K562 (cell line): ENCODE results near the gene SHB. TPM values are rescaled to one million over a fixed set of nuclear protein-coding genes. Genes with fewer than 3 reads are reported as not detected.

Source experiments
- ATAC-seq: fragments of 200-7000 bp; cut with Tn5 transposase; 3 replicates; pipeline ENCODE4 v1.9.1; 2020; ENCODE audit warnings: moderate library complexity
- BruUV-seq: library from RNA; stranded (reverse); fragments of 400-500 nt; replicated peaks from 2 replicates; lab custom pipeline; 2021; lab: Mats Ljungman, UMichigan
- CTCF ChIA-PET: fragments of 300-600 bp; formaldehyde crosslinking; extraction: SDS; loops from one replicate; lab custom pipeline; 2021; ENCODE audit warnings: low intra/inter-chr PET ratio; lab: Yijun Ruan, JAX
- POLR2A ChIA-PET: fragments of 300-600, 350-650 bp; sonication (Branson Sonifier 250); formaldehyde crosslinking; extraction: SDS; loops from one replicate; lab custom pipeline; 2021; ENCODE audit warnings: antibody characterized with exemption, inconsistent platforms; lab: Yijun Ruan, JAX
- DNase-seq, 4 experiments: peaks; one replicate each; pipeline versions ENCODE4 v3.0.0 to v3.0.0-alpha.2; 2011 to 2018; ENCODE audit warnings: low spot score in 3 of 4, mixed read lengths in 3 of 4; ENCODE audit errors: extremely low read depth in 1 of 4
- FAIRE-seq: peaks from 2 replicates; lab custom pipeline; 2011; peaks lifted over from hg19 to GRCh38; lab: Jason Lieb, UNC
- H2AFZ ChIP-seq: 2 replicates; pipeline ENCODE4 v1.6.0; 2011; ENCODE audit warnings: low read depth, low read length, control low read depth, inconsistent platforms
- H3K27ac ChIP-seq: fragments of 200-600 bp; 3 replicates; pipeline ENCODE4 v1.8.0; 2011; ENCODE audit warnings: low read depth, mild to moderate bottlenecking, control low read depth, inconsistent platforms, low read length, moderate library complexity, mixed read lengths; ENCODE audit errors: extremely low read depth
- H3K27me3 ChIP-seq, 2 experiments: fragments of 300-600 bp in 1 of 2; 2 replicates in 1 of 2; 3 replicates in 1 of 2; pipeline versions ENCODE4 v1.6.0 to v1.8.0; 2011; ENCODE audit warnings: inconsistent platforms in 2 of 2, low read length in 2 of 2, mild to moderate bottlenecking in 1 of 2, mixed read lengths in 1 of 2, moderate library complexity in 1 of 2; ENCODE audit not compliant: control insufficient read depth in 2 of 2, insufficient read depth in 2 of 2
- H3K36me3 ChIP-seq: fragments of 300-600 bp; 3 replicates; pipeline ENCODE4 v1.8.0; 2011; ENCODE audit warnings: mild to moderate bottlenecking, low read length, inconsistent platforms; ENCODE audit not compliant: control insufficient read depth, insufficient read depth
- H3K4me1 ChIP-seq, 2 experiments: fragments of 200-600 bp in 1 of 2; replicated peaks in 1 of 2; 2 replicates in 1 of 2; 3 replicates in 1 of 2; pipeline versions ENCODE4 v1.5.1 to v1.8.0; 2011; ENCODE audit warnings: inconsistent platforms in 2 of 2, low read length in 2 of 2, mild to moderate bottlenecking in 1 of 2, mixed read lengths in 1 of 2, moderate library complexity in 1 of 2; ENCODE audit not compliant: control insufficient read depth in 2 of 2, insufficient read depth in 2 of 2
- H3K4me2 ChIP-seq: 2 replicates; pipeline ENCODE4 v1.6.1; 2011; ENCODE audit warnings: low read length, control low read depth, inconsistent platforms, mixed read lengths; ENCODE audit not compliant: insufficient read depth
- H3K4me3 ChIP-seq: fragments of 200-600 bp; sonication (generic), shearing (Covaris generic); 2 replicates; pipeline ENCODE4 v1.5.1; 2016; ENCODE audit warnings: control low read depth, inconsistent platforms
- H3K79me2 ChIP-seq: fragments of 200-600 bp; 3 replicates; pipeline ENCODE4 v1.8.0; 2011; ENCODE audit warnings: low read length, inconsistent platforms; ENCODE audit not compliant: control insufficient read depth, insufficient read depth
- H3K9ac ChIP-seq, 2 experiments: 2 replicates each; pipeline versions ENCODE4 v1.6.0 to v1.6.1; 2011; ENCODE audit warnings: low read depth in 2 of 2, low read length in 2 of 2, control low read depth in 1 of 2, inconsistent platforms in 1 of 2, mild to moderate bottlenecking in 1 of 2, mixed read lengths in 1 of 2; ENCODE audit not compliant: insufficient read depth in 1 of 2
- H3K9me1 ChIP-seq: one replicate; pipeline ENCODE4 v1.6.0; 2011; ENCODE audit warnings: inconsistent platforms, mild to moderate bottlenecking, low read length, moderate library complexity; ENCODE audit not compliant: control insufficient read depth, insufficient read depth
- H3K9me3 ChIP-seq: replicated peaks from 2 replicates; pipeline ENCODE4 v1.5.1; 2011; ENCODE audit warnings: low read depth, low read length, inconsistent platforms; ENCODE audit not compliant: control insufficient read depth, insufficient read depth
- H4K20me1 ChIP-seq: replicated peaks from 2 replicates; pipeline ENCODE4 v1.6.1; 2011; ENCODE audit warnings: low read length, inconsistent platforms, mixed read lengths; ENCODE audit not compliant: control insufficient read depth, insufficient read depth
- HMBOX1 ChIP-seq: sonication (generic); IDR thresholded peaks from 2 replicates; pipeline ENCODE4 v1.6.1; 2016
- HMG20A ChIP-seq: fragments of 450-650 bp; formaldehyde crosslinking; conservative IDR thresholded peaks from 2 replicates; pipeline ENCODE4 v1.4.0; 2020; ENCODE audit warnings: mild to moderate bottlenecking, mixed read lengths
- NBN ChIP-seq: fragments of 450-650 bp; IDR thresholded peaks from 2 replicates; pipeline ENCODE4 v1.6.1; 2016; ENCODE audit warnings: low read depth, mild to moderate bottlenecking
- PTRF ChIP-seq: fragments of 450-650 bp; IDR thresholded peaks from 2 replicates; pipeline ENCODE4 v1.6.1; 2016; ENCODE audit warnings: mild to moderate bottlenecking, missing genetic modification characterization, missing compliant biosample characterization
- SMAD3 ChIP-seq: fragments of 450-650 bp; formaldehyde crosslinking; conservative IDR thresholded peaks from 2 replicates; pipeline ENCODE4 v1.4.0; 2020; ENCODE audit warnings: mild to moderate bottlenecking
- THRAP3 ChIP-seq: fragments of 450-650 bp; IDR thresholded peaks from 2 replicates; pipeline ENCODE4 v1.6.1; 2016; ENCODE audit warnings: mild to moderate bottlenecking, inconsistent platforms, borderline replicate concordance
- ZFP91 ChIP-seq: sonication (generic); formaldehyde crosslinking; IDR thresholded peaks from 2 replicates; pipeline ENCODE4 v1.8.0; 2022; ENCODE audit warnings: mild to moderate bottlenecking, missing genetic modification reagents
- ZNF212 ChIP-seq: fragments of 450-650 bp; formaldehyde crosslinking; IDR thresholded peaks from 2 replicates; pipeline ENCODE4 v1.4.0; 2020; ENCODE audit warnings: mild to moderate bottlenecking
- ZNF384 ChIP-seq: IDR thresholded peaks from 2 replicates; pipeline ENCODE4 v1.6.1; 2012; ENCODE audit warnings: low read depth, low read length, improper control_type of control experiment
- ZNF780A ChIP-seq: fragments of 250-450 bp; sonication (Bioruptor Pico); IDR thresholded peaks from 2 replicates; pipeline ENCODE4 v1.5.0; 2021; ENCODE audit warnings: mild to moderate bottlenecking
- WGBS: fragments of 100-300 bp; shearing (Covaris generic); methylation state at CpG from one replicate; pipeline ENCODE4 v1.1.6; 2016; ENCODE audit warnings: low coverage, mixed read lengths; ENCODE audit not compliant: insufficient coverage; ENCODE audit errors: missing lambda C conversion rate; 5-methylcytosine and 5-hydroxymethylcytosine counted together
- in situ Hi-C: fragments of 300-500 bp; cut with MboI; formaldehyde crosslinking; loops from 4 replicates; pipeline ENCODE4 v1.15.0; 2018; ENCODE audit warnings: inconsistent platforms, mixed read lengths
- intact Hi-C: fragments of 100-400 bp; cut with micrococcal nuclease; formaldehyde crosslinking; loops from 2 replicates; pipeline ENCODE4 v1.14.2; 2022
- polyA plus RNA-seq, 8 experiments: library from polyadenylated mRNA; depleted of rRNA in 4 of 8; stranded (reverse) in 5 of 8; unstranded in 3 of 8; fragments of >200 nt; fragmentation: Nextera tagmentation in 2 of 8; fragmentation: Illumina TruSeq in 1 of 8; extraction: Ambion mirVana in 2 of 8; extraction: Trizol in 1 of 8; gene quantifications; 2 replicates each; pipeline versions ENCODE4 v1.2.1 to v1.2.3, GENCODE V29; 2011 to 2014; ENCODE audit warnings: inconsistent platforms in 1 of 8, missing spikeins in 1 of 8
- total RNA-seq, 7 experiments: library from RNA; depleted of rRNA in 6 of 7; stranded (reverse); fragments of >200 nt in 6 of 7; fragmentation: Illumina TruSeq in 2 of 7; extraction: Trizol in 2 of 7; gene quantifications; 2 replicates each; pipeline versions ENCODE4 v1.2.1 to v1.2.3, GENCODE V29; 2011 to 2021; ENCODE audit warnings: low replicate concordance in 1 of 7
- TF ChIP-seq, protein P1 (sequence below): fragments of 200-800 bp; sonication (Bioruptor generic); IDR thresholded peaks from 2 replicates; pipeline ENCODE4 v1.6.1; 2016; ENCODE audit warnings: missing genetic modification characterization, missing compliant biosample characterization
- TF ChIP-seq, protein P2 (sequence below): fragments of 450-650 bp; formaldehyde crosslinking; IDR thresholded peaks from 2 replicates; pipeline ENCODE4 v1.4.0; 2022; ENCODE audit warnings: mild to moderate bottlenecking, moderate library complexity
- TF ChIP-seq, protein P3 (sequence below): fragments of 450-650 bp; conservative IDR thresholded peaks from 2 replicates; pipeline ENCODE4 v1.6.1; 2016; ENCODE audit warnings: missing genetic modification characterization, low read depth, mild to moderate bottlenecking, control low read depth, missing compliant biosample characterization

SHB gene
- total and polyA plus RNA-seq, 9 of the 15 experiments (the other 6 are each of a cell fraction or from before 2014, with no cell fraction given), result 0.78 to 16.0 (median 5.3) TPM

GRCh38 chr9:37921168-37921510 is 147.9 kb downstream of the SHB start:
- Histone ChIP-seq H2AFZ (no peak overlapping the region), H4K20me1 (peaks cover 10% of the 10 kb centered on the region; the same call in 1 of the 2 replicates), H3K9me1 (peaks cover 5% of the 10 kb centered on the region), H3K9me3 (no peaks in the 10 kb centered on the region), H3K4me2 (no peak overlapping the region), H3K36me3 (peaks cover 11% of the 10 kb centered on the region; the same call in 1 of the 3 replicates), H3K4me1 (peaks cover 11 to 29% of the 10 kb centered on the region in 2 experiments; a peak in 4 of 5 replicates), H3K79me2 (no peaks in the 10 kb centered on the region), H3K9ac (peak overlapping the region in 1 of 2 experiments; percentile 24; a peak in 1 of 4 replicates), H3K4me3 (no peak overlapping the region), H3K27me3 (no peaks in the 10 kb centered on the region), H3K27ac (no peak overlapping the region)
- BruUV-seq, result no TSS peak
- no peak for FAIRE-seq
- 88% methylated on average over 7 of the region's 7 CpGs for WGBS
- no peak for DNase-seq
- ChIA-PET CTCF (interaction anchor here (0.6 kb wide), 1 partner anchor 147 kb away, joined by 3 read pairs; no protein-coding TSS in a partner anchor), POLR2A (interaction anchor here (0.6 to 1.5 kb wide), 4 partner anchors 48 to 392 kb away, joined by 3 read pairs; no protein-coding TSS in a partner anchor)
- intact Hi-C loops (no loop called here), in situ Hi-C loops (no loop called here)
- no peak for ATAC-seq
- TF ChIP-seq, protein P1, sequence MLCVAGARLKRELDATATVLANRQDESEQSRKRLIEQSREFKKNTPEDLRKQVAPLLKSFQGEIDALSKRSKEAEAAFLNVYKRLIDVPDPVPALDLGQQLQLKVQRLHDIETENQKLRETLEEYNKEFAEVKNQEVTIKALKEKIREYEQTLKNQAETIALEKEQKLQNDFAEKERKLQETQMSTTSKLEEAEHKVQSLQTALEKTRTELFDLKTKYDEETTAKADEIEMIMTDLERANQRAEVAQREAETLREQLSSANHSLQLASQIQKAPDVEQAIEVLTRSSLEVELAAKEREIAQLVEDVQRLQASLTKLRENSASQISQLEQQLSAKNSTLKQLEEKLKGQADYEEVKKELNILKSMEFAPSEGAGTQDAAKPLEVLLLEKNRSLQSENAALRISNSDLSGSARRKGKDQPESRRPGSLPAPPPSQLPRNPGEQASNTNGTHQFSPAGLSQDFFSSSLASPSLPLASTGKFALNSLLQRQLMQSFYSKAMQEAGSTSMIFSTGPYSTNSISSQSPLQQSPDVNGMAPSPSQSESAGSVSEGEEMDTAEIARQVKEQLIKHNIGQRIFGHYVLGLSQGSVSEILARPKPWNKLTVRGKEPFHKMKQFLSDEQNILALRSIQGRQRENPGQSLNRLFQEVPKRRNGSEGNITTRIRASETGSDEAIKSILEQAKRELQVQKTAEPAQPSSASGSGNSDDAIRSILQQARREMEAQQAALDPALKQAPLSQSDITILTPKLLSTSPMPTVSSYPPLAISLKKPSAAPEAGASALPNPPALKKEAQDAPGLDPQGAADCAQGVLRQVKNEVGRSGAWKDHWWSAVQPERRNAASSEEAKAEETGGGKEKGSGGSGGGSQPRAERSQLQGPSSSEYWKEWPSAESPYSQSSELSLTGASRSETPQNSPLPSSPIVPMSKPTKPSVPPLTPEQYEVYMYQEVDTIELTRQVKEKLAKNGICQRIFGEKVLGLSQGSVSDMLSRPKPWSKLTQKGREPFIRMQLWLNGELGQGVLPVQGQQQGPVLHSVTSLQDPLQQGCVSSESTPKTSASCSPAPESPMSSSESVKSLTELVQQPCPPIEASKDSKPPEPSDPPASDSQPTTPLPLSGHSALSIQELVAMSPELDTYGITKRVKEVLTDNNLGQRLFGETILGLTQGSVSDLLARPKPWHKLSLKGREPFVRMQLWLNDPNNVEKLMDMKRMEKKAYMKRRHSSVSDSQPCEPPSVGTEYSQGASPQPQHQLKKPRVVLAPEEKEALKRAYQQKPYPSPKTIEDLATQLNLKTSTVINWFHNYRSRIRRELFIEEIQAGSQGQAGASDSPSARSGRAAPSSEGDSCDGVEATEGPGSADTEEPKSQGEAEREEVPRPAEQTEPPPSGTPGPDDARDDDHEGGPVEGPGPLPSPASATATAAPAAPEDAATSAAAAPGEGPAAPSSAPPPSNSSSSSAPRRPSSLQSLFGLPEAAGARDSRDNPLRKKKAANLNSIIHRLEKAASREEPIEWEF, result no peak
- TF ChIP-seq, protein P2, sequence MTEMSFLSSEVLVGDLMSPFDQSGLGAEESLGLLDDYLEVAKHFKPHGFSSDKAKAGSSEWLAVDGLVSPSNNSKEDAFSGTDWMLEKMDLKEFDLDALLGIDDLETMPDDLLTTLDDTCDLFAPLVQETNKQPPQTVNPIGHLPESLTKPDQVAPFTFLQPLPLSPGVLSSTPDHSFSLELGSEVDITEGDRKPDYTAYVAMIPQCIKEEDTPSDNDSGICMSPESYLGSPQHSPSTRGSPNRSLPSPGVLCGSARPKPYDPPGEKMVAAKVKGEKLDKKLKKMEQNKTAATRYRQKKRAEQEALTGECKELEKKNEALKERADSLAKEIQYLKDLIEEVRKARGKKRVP, result no peak
- TF ChIP-seq ZFP91 (CRISPR knock-in tag) (no peak), SMAD3 (CRISPR knock-in tag) (no peak), ZNF384 (no peak), HMBOX1 (no peak), PTRF (tag) (no peak), ZNF212 (CRISPR knock-in tag) (no peak), THRAP3 (no peak), ZNF780A (CRISPR knock-in tag) (no peak), HMG20A (CRISPR knock-in tag) (no peak), NBN (no peak)
- TF ChIP-seq, protein P3, sequence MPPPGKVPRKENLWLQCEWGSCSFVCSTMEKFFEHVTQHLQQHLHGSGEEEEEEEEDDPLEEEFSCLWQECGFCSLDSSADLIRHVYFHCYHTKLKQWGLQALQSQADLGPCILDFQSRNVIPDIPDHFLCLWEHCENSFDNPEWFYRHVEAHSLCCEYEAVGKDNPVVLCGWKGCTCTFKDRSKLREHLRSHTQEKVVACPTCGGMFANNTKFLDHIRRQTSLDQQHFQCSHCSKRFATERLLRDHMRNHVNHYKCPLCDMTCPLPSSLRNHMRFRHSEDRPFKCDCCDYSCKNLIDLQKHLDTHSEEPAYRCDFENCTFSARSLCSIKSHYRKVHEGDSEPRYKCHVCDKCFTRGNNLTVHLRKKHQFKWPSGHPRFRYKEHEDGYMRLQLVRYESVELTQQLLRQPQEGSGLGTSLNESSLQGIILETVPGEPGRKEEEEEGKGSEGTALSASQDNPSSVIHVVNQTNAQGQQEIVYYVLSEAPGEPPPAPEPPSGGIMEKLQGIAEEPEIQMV, result no peak
